Neural cell (in vitro differentiated cells): ENCODE results near the gene E2F4. TPM values are rescaled to one million over a fixed set of nuclear protein-coding genes. Genes with fewer than 3 reads are reported as not detected.

Experiments
- H2AFZ ChIP-seq: fragments of 200-600, 300-800 bp; sonication (generic), shearing (Covaris generic); 2 replicates; pipeline ENCODE4 v1.6.0; 2014; ENCODE audit warnings: low read depth, mild to moderate bottlenecking, antibody characterized with exemption, low read length, moderate library complexity
- H3F3A ChIP-seq: fragments of 200-600 bp; shearing (Covaris generic); 2 replicates; pipeline ENCODE4 v1.6.1; 2016; ENCODE audit warnings: mild to moderate bottlenecking, moderate library complexity, mixed read lengths, antibody characterized with exemption, low read length; ENCODE audit not compliant: insufficient read depth, poor library complexity, severe bottlenecking
- H3K27ac ChIP-seq: fragments of 200-600, 300-800 bp; sonication (generic), shearing (Covaris generic); 2 replicates; pipeline ENCODE4 v1.5.1; 2014; ENCODE audit warnings: mild to moderate bottlenecking, low read length, moderate library complexity
- H3K27me3 ChIP-seq: fragments of 300-800, 200-600 bp; sonication (generic), shearing (Covaris generic); 2 replicates; pipeline ENCODE4 v1.6.0; 2014; ENCODE audit warnings: mild to moderate bottlenecking, low read depth, low read length, moderate library complexity; ENCODE audit not compliant: insufficient read depth
- H3K36me3 ChIP-seq: fragments of 300-800, 200-600 bp; sonication (generic), shearing (Covaris generic); 2 replicates; pipeline ENCODE4 v1.5.1; 2014; ENCODE audit warnings: mild to moderate bottlenecking, antibody characterized with exemption, low read length, moderate library complexity; ENCODE audit not compliant: insufficient read depth
- H3K4me2 ChIP-seq: fragments of 300-800, 200-600 bp; sonication (generic), shearing (Covaris generic); 2 replicates; pipeline ENCODE4 v1.6.0; 2014; ENCODE audit warnings: mild to moderate bottlenecking, low read length
- H3K4me3 ChIP-seq: fragments of 300-800, 200-600 bp; sonication (generic), shearing (Covaris generic); 2 replicates; pipeline ENCODE4 v1.5.1; 2014; ENCODE audit warnings: mild to moderate bottlenecking, low read length, moderate library complexity
- H3K79me2 ChIP-seq: fragments of 200-600 bp; shearing (Covaris generic); replicated peaks from 2 replicates; pipeline ENCODE4 v1.6.0; 2014; ENCODE audit warnings: mild to moderate bottlenecking, low read length, moderate library complexity; ENCODE audit not compliant: insufficient read depth
- H3K9ac ChIP-seq: fragments of 300-800, 200-600 bp; sonication (generic), shearing (Covaris generic); 2 replicates; pipeline ENCODE4 v1.6.1; 2016; ENCODE audit warnings: mild to moderate bottlenecking, low read length, mixed read lengths
- H3K9me2 ChIP-seq: fragments of 200-600 bp; shearing (Covaris generic); 2 replicates; pipeline ENCODE4 v1.6.1; 2016; ENCODE audit warnings: mild to moderate bottlenecking, low read length, mixed read lengths; ENCODE audit not compliant: insufficient read depth
- H3K9me3 ChIP-seq: fragments of 200-600, 300-800 bp; sonication (generic), shearing (Covaris generic); 2 replicates; pipeline ENCODE4 v1.6.1; 2016; ENCODE audit warnings: mild to moderate bottlenecking, mixed run types, low read length, moderate library complexity, mixed read lengths
- H4K20me1 ChIP-seq: fragments of 200-600 bp; shearing (Covaris generic); 2 replicates; pipeline ENCODE4 v1.6.1; 2016; ENCODE audit warnings: mild to moderate bottlenecking, mixed run types; ENCODE audit not compliant: insufficient read depth
- EP300 ChIP-seq: fragments of 450-650 bp; conservative IDR thresholded peaks from 2 replicates; pipeline ENCODE4 v1.6.1; 2014; ENCODE audit warnings: antibody characterized with exemption, mild to moderate bottlenecking, moderate library complexity; ENCODE audit not compliant: poor library complexity, severe bottlenecking
- EZH2 ChIP-seq: fragments of 200-600, 300-800 bp; shearing (Covaris generic), sonication (generic); IDR thresholded peaks from 2 replicates; pipeline ENCODE4 v1.6.1; 2014; ENCODE audit warnings: antibody characterized with exemption, low read length, borderline replicate concordance, mild to moderate bottlenecking; ENCODE audit not compliant: insufficient read depth, poor library complexity, severe bottlenecking
- MXI1 ChIP-seq: fragments of 450-650 bp; conservative IDR thresholded peaks from 2 replicates; pipeline ENCODE4 v1.6.1; 2014; ENCODE audit warnings: antibody characterized with exemption, mild to moderate bottlenecking; ENCODE audit not compliant: poor library complexity, severe bottlenecking
- POLR2AphosphoS5 ChIP-seq: IDR thresholded peaks from 2 replicates; pipeline ENCODE4 v1.6.1; 2012
- RAD21 ChIP-seq: fragments of 450-650 bp; conservative IDR thresholded peaks from 2 replicates; pipeline ENCODE4 v1.6.1; 2014; ENCODE audit warnings: antibody characterized with exemption, mild to moderate bottlenecking, moderate library complexity
- SMC3 ChIP-seq: fragments of 450-650 bp; conservative IDR thresholded peaks from 2 replicates; pipeline ENCODE4 v1.6.1; 2014; ENCODE audit warnings: antibody characterized with exemption, mild to moderate bottlenecking, moderate library complexity; ENCODE audit not compliant: poor library complexity
- TAF1 ChIP-seq: IDR thresholded peaks from 2 replicates; pipeline ENCODE4 v1.6.1; 2012; ENCODE audit warnings: low read depth
- polyA plus RNA-seq: library from polyadenylated mRNA; depleted of rRNA; stranded (reverse); fragments of >200 nt; gene quantifications from 2 replicates; pipeline ENCODE4 v1.2.3, GENCODE V29; 2014
- TF ChIP-seq, protein P1 (sequence below): IDR thresholded peaks from 2 replicates; pipeline ENCODE4 v1.6.1; 2012; ENCODE audit warnings: borderline replicate concordance
- TF ChIP-seq, protein P2 (sequence below): fragments of 450-650 bp; IDR thresholded peaks from 2 replicates; pipeline ENCODE4 v1.5.1; 2014; ENCODE audit warnings: antibody characterized with exemption, mild to moderate bottlenecking, moderate library complexity; ENCODE audit not compliant: poor library complexity, severe bottlenecking

E2F4 gene
- polyA plus RNA-seq, 1 donor from 2014 or later = 112 TPM

DNA sequence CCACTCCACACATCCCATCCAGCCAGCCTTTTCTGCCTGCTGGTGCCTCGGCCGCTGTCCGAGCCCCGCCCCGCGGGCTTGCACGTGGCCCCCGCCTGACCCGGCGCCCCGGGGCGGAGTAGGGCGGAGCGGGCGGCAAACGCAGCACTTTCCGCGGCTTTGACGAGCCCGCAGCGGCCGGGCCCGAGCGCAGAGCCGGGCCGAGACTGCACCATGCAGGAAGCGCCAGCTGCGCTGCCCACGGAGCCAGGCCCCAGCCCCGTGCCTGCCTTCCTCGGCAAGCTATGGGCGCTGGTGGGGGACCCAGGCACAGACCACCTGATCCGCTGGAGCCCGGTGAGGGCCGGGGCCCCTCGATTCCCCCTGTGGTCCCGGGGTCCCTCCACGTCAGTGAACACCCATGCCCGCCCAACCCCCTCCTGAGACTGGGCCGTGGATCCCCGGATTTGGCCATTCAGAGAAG, 27.3 kb upstream of the E2F4 start, which contains the start of gene HSF4:
HSF4 (plus strand) TSS at position 147 of the 463 bp plus-strand sequence; CDS start at position 214, 67 bp downstream.
- Histone ChIP-seq H3K9me3 (no peaks in the 10 kb centered on the region), H3K9me2 (no peaks in the 10 kb centered on the region), H4K20me1 (no peaks in the 10 kb centered on the region), H3K27ac (no peak within 1 kb of the TSS), H3F3A (no peaks in the 10 kb centered on the region), H3K27me3 (peaks cover 100% of the 10 kb centered on the region), H3K9ac (peak within 1 kb of the TSS; percentile 81), H3K36me3 (no peaks in the 10 kb centered on the region), H2AFZ (peak within 1 kb of the TSS; percentile 69), H3K4me2 (peak within 1 kb of the TSS; percentile 48), H3K4me3 (peak within 1 kb of the TSS; percentile 88), H3K79me2 (no peaks in the 10 kb centered on the region)
- TF ChIP-seq, protein P1, sequence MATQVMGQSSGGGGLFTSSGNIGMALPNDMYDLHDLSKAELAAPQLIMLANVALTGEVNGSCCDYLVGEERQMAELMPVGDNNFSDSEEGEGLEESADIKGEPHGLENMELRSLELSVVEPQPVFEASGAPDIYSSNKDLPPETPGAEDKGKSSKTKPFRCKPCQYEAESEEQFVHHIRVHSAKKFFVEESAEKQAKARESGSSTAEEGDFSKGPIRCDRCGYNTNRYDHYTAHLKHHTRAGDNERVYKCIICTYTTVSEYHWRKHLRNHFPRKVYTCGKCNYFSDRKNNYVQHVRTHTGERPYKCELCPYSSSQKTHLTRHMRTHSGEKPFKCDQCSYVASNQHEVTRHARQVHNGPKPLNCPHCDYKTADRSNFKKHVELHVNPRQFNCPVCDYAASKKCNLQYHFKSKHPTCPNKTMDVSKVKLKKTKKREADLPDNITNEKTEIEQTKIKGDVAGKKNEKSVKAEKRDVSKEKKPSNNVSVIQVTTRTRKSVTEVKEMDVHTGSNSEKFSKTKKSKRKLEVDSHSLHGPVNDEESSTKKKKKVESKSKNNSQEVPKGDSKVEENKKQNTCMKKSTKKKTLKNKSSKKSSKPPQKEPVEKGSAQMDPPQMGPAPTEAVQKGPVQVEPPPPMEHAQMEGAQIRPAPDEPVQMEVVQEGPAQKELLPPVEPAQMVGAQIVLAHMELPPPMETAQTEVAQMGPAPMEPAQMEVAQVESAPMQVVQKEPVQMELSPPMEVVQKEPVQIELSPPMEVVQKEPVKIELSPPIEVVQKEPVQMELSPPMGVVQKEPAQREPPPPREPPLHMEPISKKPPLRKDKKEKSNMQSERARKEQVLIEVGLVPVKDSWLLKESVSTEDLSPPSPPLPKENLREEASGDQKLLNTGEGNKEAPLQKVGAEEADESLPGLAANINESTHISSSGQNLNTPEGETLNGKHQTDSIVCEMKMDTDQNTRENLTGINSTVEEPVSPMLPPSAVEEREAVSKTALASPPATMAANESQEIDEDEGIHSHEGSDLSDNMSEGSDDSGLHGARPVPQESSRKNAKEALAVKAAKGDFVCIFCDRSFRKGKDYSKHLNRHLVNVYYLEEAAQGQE = no peak
- TF ChIP-seq MXI1 (no peak), SMC3 (no peak), EP300 (no peak), RAD21 (no peak), TAF1 (no peak), EZH2 (no peak), POLR2AphosphoS5 (no peak)
- TF ChIP-seq, protein P2, sequence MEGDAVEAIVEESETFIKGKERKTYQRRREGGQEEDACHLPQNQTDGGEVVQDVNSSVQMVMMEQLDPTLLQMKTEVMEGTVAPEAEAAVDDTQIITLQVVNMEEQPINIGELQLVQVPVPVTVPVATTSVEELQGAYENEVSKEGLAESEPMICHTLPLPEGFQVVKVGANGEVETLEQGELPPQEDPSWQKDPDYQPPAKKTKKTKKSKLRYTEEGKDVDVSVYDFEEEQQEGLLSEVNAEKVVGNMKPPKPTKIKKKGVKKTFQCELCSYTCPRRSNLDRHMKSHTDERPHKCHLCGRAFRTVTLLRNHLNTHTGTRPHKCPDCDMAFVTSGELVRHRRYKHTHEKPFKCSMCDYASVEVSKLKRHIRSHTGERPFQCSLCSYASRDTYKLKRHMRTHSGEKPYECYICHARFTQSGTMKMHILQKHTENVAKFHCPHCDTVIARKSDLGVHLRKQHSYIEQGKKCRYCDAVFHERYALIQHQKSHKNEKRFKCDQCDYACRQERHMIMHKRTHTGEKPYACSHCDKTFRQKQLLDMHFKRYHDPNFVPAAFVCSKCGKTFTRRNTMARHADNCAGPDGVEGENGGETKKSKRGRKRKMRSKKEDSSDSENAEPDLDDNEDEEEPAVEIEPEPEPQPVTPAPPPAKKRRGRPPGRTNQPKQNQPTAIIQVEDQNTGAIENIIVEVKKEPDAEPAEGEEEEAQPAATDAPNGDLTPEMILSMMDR = no peak

DNA sequence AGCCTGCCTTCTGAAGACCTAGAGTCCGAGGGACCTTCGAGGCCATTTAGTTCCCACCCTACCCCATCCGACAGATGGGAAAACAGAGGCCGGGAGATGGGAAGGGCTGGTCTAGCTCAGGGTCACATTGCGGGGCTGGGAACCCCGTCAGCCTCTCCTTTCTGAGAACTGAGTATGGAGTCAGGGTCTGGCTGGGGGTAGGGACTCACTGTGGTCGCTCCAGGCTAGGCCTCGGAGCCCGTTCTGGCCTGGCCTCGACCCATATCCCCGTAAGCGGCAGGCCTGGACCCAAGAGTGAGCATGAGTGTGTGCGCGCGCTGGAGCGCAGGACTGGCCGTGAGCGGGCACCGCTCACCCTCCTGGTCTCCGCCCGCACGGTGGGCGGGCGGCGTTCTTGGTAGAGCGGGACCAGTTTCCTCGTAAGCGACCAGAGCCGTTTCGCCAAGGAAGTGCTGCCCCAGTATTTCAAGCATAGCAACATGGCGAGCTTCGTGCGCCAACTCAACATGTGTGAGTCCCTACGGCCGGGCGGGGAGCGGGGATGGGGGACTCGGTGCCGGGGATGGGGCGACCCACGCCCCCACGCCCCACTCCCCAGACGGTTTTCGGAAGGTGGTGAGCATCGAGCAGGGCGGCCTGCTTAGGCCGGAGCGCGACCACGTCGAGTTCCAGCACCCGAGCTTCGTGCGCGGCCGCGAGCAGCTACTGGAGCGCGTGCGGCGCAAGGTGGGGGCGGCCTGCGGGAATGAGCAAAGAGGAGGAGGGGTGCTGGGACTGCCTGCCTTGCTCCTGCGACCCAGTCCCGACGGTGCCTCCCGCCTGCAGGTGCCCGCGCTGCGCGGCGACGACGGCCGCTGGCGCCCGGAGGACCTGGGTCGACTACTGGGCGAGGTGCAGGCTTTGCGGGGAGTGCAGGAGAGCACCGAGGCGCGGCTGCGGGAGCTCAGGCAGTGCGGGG, 26.6 kb upstream of the E2F4 start:
- Histone ChIP-seq H3K27ac (no peak overlapping the region), H3K9me3 (no peaks in the 10 kb centered on the region), H3K27me3 (peaks cover 99% of the 10 kb centered on the region), H3F3A (no peaks in the 10 kb centered on the region), H2AFZ (no peak overlapping the region), H3K4me3 (peak overlapping the region; percentile 88), H3K9me2 (no peaks in the 10 kb centered on the region), H3K36me3 (no peaks in the 10 kb centered on the region), H3K9ac (no peak overlapping the region), H3K4me2 (no peak overlapping the region), H3K79me2 (no peaks in the 10 kb centered on the region), H4K20me1 (no peaks in the 10 kb centered on the region)
- TF ChIP-seq TAF1 (no peak), RAD21 (no peak), EZH2 (peak; percentile 97)
